Heart left ventricle (tissue), 13 donors: ENCODE results near the gene FAM89B.
"Not testable (repeated sequence)": the region's sequence is repeated elsewhere in the genome, so short reads cannot be mapped to it uniquely, and the experiment has no call there.

Experiments used
- POLR2A ChIP-seq, 2 donors: fragments of 450-650 bp; IDR thresholded peaks; one replicate each; pipeline ENCODE4 v1.6.1; 2017; ENCODE audit warnings: antibody characterized with exemption in 2 of 2, mild to moderate bottlenecking in 2 of 2, moderate library complexity in 2 of 2
- TF ChIP-seq, protein P1 (sequence below), 12 donors: fragments of 200-600 bp; sonication (generic) in 4 of 12; IDR thresholded peaks; one replicate each; pipeline versions ENCODE4 v1.5.0 to v1.8.0; 2018 to 2022; ENCODE audit warnings: antibody characterized with exemption in 12 of 12, mild to moderate bottlenecking in 5 of 12
- donor health status: ischemic (EF 13 %, LVEDD 7.1; RV severe dilation, severe dysfunction).
- donor health status: DM: no; HTN: yes; CAD: no.
- donor health status: DM: no; HTN: no; CAD: no.
- donor health status: ischemic (EF 25% LVEDD 6.9; RV normal size, moderate dysfunction).
- donor health status: ischemic (EF 25% LVEDD 5.7; RV mildly dilated, moderate dysfunction).
- donor health status: ischemic (EF 35%, LVEDD 5.7; RV mildly dilated, moderate dysfunction).
- donor health status: nonischemic (EF 11% LVEDD 7.7; RV severe dilation, severe dysfunction).
- donor health status: DM: yes; HTN: yes; CAD: no.
- donor health status: PGD.
- donor health status: ischemic (EF 29% LVEDD 5.4; RV normal size, mild dysfunction).
- donor health status: nonischemic (EF 23%, LVEDD 6.1; RV moderate dilation, normal function).

DNA sequence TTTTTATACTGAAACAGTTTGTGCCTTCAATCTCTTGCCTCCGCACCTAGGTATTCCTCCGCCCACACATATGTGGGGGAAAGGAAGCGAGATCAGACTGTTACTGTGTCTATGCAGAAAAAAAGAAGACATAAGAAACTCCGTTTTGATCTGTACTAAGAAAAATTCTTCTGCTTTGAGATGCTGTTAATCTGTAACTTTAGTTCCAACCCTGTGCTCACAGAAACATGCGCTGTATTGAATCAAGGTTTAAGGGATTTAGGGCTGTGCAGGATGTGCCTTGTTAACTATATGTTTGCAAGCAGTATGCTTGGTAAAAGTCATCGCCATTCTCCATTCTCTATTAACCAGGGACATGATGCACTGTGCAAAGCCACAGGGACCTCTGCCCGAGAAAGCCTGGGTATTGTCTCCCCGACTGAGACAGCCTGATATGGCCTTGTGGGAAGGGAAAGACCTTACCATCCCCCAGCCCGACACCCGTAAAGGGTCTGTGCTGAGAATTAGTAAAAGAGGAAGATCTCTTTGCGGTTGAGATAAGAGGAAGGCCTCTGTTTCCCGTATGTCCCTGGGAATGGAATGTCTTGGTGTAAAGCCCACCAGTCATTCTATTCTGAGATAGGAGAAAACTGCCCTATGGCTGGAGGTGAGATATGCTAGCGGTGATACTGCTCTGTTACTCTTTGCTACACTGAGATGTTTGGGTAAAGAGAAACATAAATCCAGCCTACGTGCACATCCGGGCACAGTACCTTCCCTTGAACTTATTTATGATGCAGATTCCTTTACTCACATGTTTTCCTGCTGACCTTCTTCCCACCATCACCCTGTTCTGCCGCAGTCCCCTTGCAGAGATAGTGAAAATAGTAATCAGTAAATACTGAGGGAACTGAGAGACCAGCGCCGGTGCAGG, 49.4 kb upstream of the FAM89B start:
- TF ChIP-seq, protein P1, sequence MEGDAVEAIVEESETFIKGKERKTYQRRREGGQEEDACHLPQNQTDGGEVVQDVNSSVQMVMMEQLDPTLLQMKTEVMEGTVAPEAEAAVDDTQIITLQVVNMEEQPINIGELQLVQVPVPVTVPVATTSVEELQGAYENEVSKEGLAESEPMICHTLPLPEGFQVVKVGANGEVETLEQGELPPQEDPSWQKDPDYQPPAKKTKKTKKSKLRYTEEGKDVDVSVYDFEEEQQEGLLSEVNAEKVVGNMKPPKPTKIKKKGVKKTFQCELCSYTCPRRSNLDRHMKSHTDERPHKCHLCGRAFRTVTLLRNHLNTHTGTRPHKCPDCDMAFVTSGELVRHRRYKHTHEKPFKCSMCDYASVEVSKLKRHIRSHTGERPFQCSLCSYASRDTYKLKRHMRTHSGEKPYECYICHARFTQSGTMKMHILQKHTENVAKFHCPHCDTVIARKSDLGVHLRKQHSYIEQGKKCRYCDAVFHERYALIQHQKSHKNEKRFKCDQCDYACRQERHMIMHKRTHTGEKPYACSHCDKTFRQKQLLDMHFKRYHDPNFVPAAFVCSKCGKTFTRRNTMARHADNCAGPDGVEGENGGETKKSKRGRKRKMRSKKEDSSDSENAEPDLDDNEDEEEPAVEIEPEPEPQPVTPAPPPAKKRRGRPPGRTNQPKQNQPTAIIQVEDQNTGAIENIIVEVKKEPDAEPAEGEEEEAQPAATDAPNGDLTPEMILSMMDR (IDR thresholded peaks at IDR 0.05): not testable (repeated sequence)
- not testable (repeated sequence) for TF ChIP-seq POLR2A (IDR thresholded peaks at IDR 0.05)
